H4 (cell line): ENCODE measurements around the gene ASMTL. TPM values are rescaled to one million over a fixed set of nuclear protein-coding genes. Genes with fewer than 3 reads are reported as not detected.
"Not testable (repeated sequence)": the region's sequence is repeated elsewhere in the genome, so short reads cannot be mapped to it uniquely, and the experiment has no call there.

Experiments used
- DNase-seq: peaks from one replicate; pipeline ENCODE4 v3.0.0-alpha.2; 2015; ENCODE audit warnings: low spot score
- total RNA-seq: library from RNA; depleted of rRNA; stranded (reverse); fragments of >200 nt; shearing (Covaris generic); gene quantifications from 2 replicates; pipeline ENCODE4 v1.2.3, GENCODE V29; 2014

Gene ASMTL
- total RNA-seq, 1 experiment from 2014 or later, result 5.0 TPM

GRCh38 chrX:1403867-1404266 lies 48.8 kb downstream of the ASMTL start:
- DNase-seq, result not testable (repeated sequence)

GRCh38 chrX:1403228-1403627 lies 49.5 kb downstream of the ASMTL start:
- DNase-seq, result no peak

- DNase-seq, result no peak
Observed at GRCh38 chrX:1401611-1402430, 50.9 kb downstream of the ASMTL start.

GRCh38 chrX:1400742-1401471 lies 51.8 kb downstream of the ASMTL start:
- no peak for DNase-seq

GRCh38 chrX:1400049-1400448 lies 52.7 kb downstream of the ASMTL start:
- no peak for DNase-seq

DNA sequence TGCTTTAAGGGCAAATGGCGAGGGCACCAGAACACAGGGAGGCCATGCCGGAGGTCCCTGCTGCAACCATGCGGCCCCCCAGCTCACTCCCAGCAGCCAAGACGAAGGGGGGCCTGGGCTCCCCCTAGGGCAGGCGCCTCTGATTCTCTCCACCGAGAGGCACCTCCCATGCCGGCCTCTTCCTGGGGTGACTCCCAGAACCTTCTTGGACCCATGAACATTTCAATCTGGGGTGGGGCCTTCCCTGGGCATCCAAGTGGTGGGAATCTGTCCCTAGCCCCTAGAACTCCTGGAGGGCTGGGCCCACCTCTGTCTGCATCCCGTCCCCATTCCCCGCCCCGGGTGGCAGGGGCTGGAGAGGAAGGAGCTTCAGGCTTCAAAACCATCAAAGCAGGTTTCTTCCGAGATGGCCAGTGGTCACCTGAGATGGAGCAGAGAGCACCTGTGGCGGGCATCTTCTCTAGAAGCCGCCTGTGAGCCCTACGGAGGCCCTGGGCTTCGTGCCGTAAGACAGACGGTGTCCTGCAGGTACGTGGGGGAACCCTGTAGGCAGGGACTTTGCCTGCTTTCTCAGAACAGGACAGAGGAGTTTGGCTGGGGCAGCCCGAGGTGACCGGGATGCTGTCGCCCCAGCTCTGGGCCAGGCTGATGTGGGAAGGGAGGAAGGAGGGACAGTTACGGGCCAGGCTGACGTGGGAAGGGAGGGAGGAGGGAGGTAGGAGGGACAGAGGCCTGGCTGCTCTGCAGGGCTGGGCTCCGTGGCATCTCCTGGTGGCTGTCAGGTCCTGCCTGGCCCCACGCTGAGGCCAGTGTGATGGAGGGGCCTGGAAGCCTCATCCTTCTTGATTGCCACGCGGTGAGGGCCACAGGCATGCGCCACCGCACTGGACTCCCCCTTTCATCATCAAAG lies 54.0 kb downstream of the ASMTL start:
- no peak for DNase-seq

- DNase-seq, result no peak
Observed at GRCh38 chrX:1397441-1398270, 55.1 kb downstream of the ASMTL start.

DNA sequence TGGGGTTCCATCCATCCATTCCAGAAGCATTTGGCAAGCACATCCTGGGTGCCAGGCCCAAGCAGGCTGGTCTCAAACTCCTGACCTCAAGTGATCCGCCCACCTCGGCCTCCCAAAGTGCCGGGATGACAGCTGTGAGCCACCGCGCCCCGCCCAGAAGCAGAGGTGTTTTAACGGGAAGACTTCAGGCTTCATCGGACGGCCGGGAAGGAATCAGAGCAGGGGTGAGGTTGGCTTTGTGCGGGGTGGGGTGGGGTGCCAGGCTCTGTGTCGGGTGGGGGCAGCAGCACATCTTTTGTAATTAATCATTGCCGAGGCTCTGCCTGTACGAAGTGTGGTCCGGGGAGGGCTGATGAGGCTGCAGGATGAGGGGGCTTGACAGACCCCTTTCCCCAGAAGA lies 55.7 kb downstream of the ASMTL start:
- no peak for DNase-seq

DNA sequence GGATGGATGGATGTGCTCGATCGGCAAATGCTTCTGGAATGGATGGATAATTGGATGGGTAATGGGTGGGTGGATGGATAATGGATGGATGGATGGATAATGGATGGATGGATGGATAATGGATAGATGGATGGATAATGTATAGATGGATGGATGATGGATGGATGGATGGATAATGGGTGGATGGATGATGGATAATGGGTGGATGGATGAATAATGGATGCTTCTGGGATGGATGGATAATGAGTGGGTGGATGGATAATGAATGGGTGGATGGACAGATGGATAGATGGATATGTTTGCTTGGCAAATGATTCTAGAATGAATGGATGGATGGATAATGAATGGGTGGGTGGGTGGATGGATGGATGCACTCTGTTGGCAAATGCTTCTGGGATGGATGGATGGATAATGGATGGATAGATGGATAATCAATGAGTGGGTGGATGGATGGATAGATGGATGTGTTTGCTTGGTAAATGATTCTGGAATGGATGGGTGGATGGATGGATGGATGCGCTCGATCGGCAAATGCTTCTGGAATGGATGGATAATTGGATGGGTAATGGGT lies 57.0 kb downstream of the ASMTL start:
- DNase-seq, result no peak

DNA sequence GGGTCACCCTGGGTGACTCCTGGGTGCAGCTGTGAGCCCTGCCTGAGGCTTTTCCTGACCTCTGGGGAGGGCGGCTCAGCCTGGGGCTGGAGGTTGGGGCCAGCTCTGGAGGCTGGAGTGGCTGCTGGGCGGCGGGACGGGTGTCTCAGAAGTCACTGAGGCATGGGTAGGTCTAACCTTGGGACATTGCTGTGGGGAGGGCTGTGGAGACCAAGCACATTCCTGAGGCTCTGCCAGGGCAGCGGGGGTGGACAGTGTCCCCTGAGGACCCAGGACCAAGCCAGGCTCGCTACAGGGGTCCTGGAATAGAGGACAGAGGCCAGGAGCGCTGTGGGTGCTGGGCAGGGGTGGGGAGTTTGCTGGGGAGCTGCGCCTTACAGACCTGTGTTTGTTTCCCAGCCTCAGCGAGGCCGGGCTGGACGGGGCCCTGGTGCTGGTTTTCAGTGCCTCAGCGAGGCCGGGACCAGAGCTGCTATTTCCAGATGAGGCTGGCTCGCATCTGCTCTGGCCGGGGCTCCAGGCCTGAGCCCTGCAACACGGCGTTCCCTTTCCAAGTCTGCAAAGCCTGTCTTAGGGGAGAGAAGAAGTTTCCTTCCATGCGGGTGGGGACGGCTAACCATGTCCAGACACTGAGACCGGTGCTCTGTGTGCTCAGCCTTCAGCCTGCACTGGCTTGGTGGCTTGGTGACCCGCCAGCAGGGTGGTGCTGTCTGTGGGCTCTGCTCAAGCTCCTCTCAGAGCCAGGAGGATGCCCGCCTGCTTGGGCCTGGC lies 57.8 kb downstream of the ASMTL start:
- DNase-seq, result no peak

DNA sequence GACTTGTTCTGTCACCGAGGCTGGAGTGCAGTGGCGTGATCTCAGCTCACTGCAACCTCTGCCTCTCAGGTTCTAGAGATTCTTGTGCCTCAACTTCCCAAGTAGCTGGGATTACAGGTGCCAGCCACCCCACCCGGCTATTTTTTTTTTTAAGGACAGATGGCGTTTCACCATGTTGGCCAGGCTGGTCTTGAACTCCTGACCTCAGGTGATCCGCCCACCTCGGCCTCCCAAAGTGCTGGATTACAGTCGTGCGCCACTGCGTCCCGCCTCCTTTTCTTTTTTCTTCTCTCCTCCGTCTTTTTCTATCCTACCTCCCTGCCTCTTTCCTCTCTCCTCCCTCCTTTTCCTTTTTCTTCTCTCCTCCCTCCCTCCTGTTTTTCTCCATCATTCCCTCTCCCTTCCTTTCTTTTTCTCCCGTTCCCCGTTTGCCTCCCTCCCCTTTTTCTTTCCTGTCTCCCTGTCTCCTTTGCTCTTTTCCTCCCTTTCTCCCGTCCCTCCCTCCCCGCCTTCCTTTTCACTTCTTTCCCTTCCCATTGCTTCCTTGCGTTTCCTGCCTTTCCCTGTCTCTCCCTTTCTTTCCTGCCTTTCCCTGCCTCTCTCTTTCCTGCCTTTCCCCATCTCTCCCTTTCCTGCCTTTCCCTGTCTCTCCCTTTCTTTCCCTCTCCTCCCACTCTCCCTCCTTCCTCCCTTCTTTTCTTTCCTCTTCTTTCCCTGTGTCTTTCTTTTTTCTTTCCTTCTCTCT lies 58.7 kb downstream of the ASMTL start:
- no peak for DNase-seq

DNA sequence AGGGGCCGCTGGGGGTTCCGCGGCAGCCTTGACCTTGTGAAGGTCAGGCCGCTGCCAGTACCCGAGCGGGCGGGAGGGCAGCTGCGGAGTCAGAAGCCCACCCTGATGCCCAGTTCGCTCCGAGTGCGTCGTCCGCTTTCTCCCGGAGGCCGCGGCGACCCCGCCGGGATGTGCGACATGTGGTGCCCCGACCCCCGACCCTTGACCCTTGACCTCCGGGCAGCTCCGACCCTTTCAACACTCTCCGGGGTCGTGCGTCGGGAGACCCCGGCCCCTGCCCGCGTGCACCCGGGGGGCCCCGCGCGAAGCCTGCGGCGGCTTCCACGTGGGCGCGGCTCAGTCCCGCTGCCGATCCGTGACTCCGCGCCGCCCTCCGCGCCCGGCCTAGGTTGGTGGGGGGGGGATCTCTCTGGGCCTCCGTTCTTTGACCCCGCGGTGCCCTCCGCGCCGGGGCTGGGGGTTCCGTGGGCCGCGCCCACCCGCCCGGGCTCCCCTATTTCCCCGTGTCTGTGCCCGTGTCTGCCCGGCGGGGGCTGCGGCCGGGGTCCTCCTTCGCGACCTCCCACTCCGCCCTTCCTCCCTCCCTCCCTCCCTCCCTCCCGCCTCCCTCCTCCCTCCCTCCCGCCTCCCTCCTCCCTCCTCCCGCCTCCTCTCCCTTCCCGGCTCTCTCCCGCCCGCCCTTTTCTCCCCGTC lies 60.2 kb downstream of the ASMTL start:
- peak; percentile 70 for DNase-seq

- peak; percentile 97 for DNase-seq
Observed at GRCh38 chrX:1391707-1392375, 60.9 kb downstream of the ASMTL start, which contains the start of gene SLC25A6. Gene SLC25A6 (minus strand): TSS chrX:1392113. CDS start chrX:1392009, 104 bp downstream.

DNA sequence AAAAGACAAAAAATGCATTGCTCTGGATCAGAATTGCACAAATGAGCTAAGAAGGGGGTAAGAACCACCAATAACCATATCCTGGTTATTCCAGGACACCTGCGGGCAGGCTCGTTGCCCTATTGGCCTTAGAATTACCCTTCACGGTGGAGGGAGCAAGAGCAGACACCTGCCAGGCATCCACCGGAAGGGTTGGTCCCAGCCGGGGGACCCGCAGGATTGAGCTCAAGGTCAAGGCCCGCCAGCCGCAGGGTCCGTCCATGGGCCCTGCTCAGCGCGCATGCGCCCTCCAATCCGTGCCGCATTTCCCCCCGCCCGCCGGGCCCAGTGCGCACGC lies 61.4 kb downstream of the ASMTL start:
- DNase-seq, result no peak

DNA sequence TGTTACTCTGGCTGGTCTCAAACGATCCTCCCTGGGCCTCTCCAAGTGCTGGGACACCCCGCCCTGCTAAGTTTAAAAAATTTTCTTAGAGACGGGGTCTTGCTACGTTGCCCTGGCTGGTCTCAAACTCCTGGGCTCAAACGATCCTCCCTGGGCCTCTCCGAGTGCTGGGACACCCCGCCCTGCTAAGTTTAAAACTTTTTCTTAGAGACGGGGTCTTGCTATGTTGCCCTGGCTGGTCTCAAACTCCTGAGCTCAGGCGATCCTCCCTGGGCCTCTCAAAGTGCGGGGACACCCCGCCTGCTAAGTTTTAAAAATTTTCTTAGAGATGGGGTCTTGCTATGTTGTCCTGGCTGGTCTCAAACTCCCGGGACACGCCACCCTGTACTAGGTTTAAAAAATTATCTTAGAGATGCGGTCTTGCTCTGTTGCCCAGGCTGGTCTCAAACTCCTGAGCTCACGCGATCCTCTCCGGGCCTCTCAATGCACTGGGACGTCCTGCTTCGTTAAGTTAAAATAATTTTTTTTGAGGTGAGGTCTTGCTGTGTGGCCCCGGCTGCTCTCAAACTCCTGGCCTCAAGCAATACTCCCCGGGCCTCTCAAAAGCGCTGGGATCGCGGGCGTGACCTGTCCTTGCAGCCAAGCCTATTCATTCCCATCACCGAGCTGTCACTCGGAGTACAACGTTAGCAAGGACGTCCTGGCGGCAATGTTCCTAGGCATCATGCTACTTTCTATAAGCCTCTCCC lies 61.9 kb downstream of the ASMTL start:
- no peak for DNase-seq

- DNase-seq, result no peak
Observed at GRCh38 chrX:1389993-1390285, 62.8 kb downstream of the ASMTL start.

DNA sequence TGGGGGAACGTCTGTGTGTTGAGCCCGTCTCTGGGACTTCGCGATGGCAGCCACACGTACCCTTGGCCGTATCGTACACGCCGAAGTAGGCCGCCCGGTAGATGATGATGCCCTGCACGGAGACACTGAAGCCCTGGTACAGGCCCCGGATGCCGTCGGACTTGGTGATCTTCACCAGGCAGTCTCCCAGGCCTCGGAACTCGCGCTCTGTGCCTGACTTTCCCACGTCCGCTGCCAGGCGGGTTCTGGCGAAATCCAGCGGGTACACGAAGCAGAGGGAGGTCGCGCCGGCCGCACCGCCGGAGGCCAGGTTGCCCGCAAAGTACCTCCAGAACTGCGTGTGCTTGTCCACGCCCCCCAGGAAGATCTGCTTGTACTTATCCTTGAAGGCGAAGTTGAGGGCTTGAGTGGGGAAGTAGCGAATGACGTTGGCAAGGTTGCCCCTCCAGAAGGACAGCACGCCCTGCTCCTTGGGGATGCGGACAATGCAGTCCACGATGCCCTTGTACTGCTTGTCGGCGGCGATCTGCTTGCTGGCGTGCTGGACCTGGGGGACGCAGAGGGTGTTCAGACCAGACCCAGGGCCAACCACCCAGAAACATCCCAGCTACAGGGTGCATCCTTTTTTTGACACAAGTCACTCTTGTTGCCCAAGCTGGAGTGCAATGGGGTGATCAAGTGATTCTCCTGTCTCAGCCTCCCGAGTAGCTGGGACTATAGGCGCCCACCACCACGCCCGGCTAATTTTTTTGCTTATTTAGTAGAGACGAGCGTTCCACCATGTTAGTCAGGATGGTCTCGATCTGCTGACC lies 63.3 kb downstream of the ASMTL start:
- DNase-seq, result no peak
